GM23248 (cell line): ENCODE results near the gene SFRP5. TPM values are rescaled to one million over a fixed set of nuclear protein-coding genes. Genes with fewer than 3 reads are reported as not detected.

ENCODE experiments used
- DNase-seq: peaks from one replicate; pipeline ENCODE4 v3.0.0-alpha.2; 2015
- H2AFZ ChIP-seq: fragments of 200-600 bp; sonication (generic); 2 replicates; pipeline ENCODE4 v1.6.1; 2016; ENCODE audit warnings: antibody characterized with exemption
- H3F3A ChIP-seq: fragments of 200-600 bp; sonication (generic); 2 replicates; pipeline ENCODE4 v1.6.1; 2016; ENCODE audit warnings: mild to moderate bottlenecking, antibody characterized with exemption, mixed run types; ENCODE audit not compliant: insufficient read depth
- H3K27ac ChIP-seq: fragments of 200-600 bp; sonication (generic); 2 replicates; pipeline ENCODE4 v1.5.1; 2016; ENCODE audit warnings: mild to moderate bottlenecking
- H3K27me3 ChIP-seq: fragments of 200-600 bp; sonication (generic); replicated peaks from 2 replicates; pipeline ENCODE4 v1.6.1; 2016; ENCODE audit warnings: mild to moderate bottlenecking; ENCODE audit not compliant: insufficient read depth
- H3K36me3 ChIP-seq: fragments of 200-600 bp; sonication (generic); 2 replicates; pipeline ENCODE4 v1.6.1; 2016; ENCODE audit warnings: low read depth, mild to moderate bottlenecking
- H3K4me1 ChIP-seq: fragments of 200-600 bp; sonication (generic); 2 replicates; pipeline ENCODE4 v1.6.1; 2016; ENCODE audit warnings: mild to moderate bottlenecking; ENCODE audit not compliant: insufficient read depth
- H3K4me2 ChIP-seq: fragments of 200-600 bp; sonication (generic); one replicate; pipeline ENCODE4 v1.6.1; 2016; ENCODE audit warnings: mild to moderate bottlenecking; ENCODE audit not compliant: unreplicated experiment
- H3K4me3 ChIP-seq: fragments of 200-600 bp; sonication (generic); 2 replicates; pipeline ENCODE4 v1.5.1; 2016; ENCODE audit warnings: mild to moderate bottlenecking
- H3K79me2 ChIP-seq: fragments of 200-600 bp; sonication (generic); 2 replicates; pipeline ENCODE4 v1.6.1; 2016; ENCODE audit warnings: mild to moderate bottlenecking; ENCODE audit not compliant: insufficient read depth
- H3K9ac ChIP-seq: fragments of 200-600 bp; sonication (generic); 2 replicates; pipeline ENCODE4 v1.6.1; 2016; ENCODE audit warnings: mild to moderate bottlenecking
- H3K9me2 ChIP-seq: fragments of 200-600 bp; sonication (generic); 2 replicates; pipeline ENCODE4 v1.6.1; 2016; ENCODE audit warnings: mixed run types, mild to moderate bottlenecking, moderate library complexity; ENCODE audit not compliant: insufficient read depth
- H3K9me3 ChIP-seq: fragments of 200-600 bp; sonication (generic); one replicate; pipeline ENCODE4 v1.6.1; 2017; ENCODE audit warnings: low read depth
- H4K20me1 ChIP-seq: fragments of 200-600 bp; sonication (generic); 2 replicates; pipeline ENCODE4 v1.6.0; 2016; ENCODE audit not compliant: insufficient read depth
- EZH2 ChIP-seq: fragments of 200-600 bp; sonication (generic); IDR thresholded peaks from 2 replicates; pipeline ENCODE4 v1.6.1; 2018; ENCODE audit warnings: antibody characterized with exemption, mild to moderate bottlenecking; ENCODE audit not compliant: insufficient read depth, poor library complexity, severe bottlenecking
- EZH2phosphoT487 ChIP-seq: fragments of 200-600 bp; sonication (generic); IDR thresholded peaks from 2 replicates; pipeline ENCODE4 v1.6.1; 2018; ENCODE audit warnings: antibody characterized with exemption, moderate library complexity, mild to moderate bottlenecking, low read depth; ENCODE audit not compliant: insufficient read depth
- WGBS, 2 experiments: methylation state at CpG; one replicate each; pipeline ENCODE4 v1.1.6; 2015 to 2017; ENCODE audit warnings: low lambda C conversion rate in 2 of 2, low coverage in 1 of 2; ENCODE audit errors: missing lambda C conversion rate in 2 of 2; 5-methylcytosine and 5-hydroxymethylcytosine counted together
- in situ Hi-C: fragments of 300-500 bp; cut with MboI; formaldehyde crosslinking; loops from 2 replicates; pipeline ENCODE4 v1.15.0; 2020
- polyA plus RNA-seq: library from polyadenylated mRNA; unstranded; fragments of >200 nt; fragmentation: Nextera tagmentation; extraction: Ambion mirVana; gene quantifications from 2 replicates; pipeline ENCODE4 v1.2.1, GENCODE V29; 2016
- total RNA-seq: library from RNA; depleted of rRNA; stranded (reverse); fragments of >200 nt; shearing (Covaris generic); gene quantifications from 2 replicates; pipeline ENCODE4 v1.2.3, GENCODE V29; 2014

SFRP5 gene
- total and polyA plus RNA-seq, 2 experiments from 2014 or later, result not detected

GRCh38 chr10:97734021-97734420 is 37.8 kb downstream of the SFRP5 start:
- H2AFZ ChIP-seq, result no peak overlapping the region
- H3K79me2 ChIP-seq, result peaks cover 19% of the 10 kb centered on the region
- H3F3A ChIP-seq, result peaks cover 6% of the 10 kb centered on the region; the same call in 1 of the 2 replicates
- in situ Hi-C loops, result no loop called here
- no peak overlapping the region for H3K4me3 ChIP-seq
- H4K20me1 ChIP-seq, result no peaks in the 10 kb centered on the region
- H3K27ac ChIP-seq, result no peak overlapping the region
- H3K9me3 ChIP-seq, result no peaks in the 10 kb centered on the region
- H3K27me3 ChIP-seq, result no peaks in the 10 kb centered on the region
- TF ChIP-seq EZH2phosphoT487 (no peak), EZH2 (no peak)
- H3K9ac ChIP-seq, result no peak overlapping the region
- WGBS, 2 experiments, result 77 to 81% methylated on average over 6 of the region's 6 CpGs
- no peak for DNase-seq
- no peaks in the 10 kb centered on the region for H3K9me2 ChIP-seq
- H3K36me3 ChIP-seq, result no peaks in the 10 kb centered on the region
- no peak overlapping the region for H3K4me2 ChIP-seq
- peaks cover 11% of the 10 kb centered on the region for H3K4me1 ChIP-seq

DNA sequence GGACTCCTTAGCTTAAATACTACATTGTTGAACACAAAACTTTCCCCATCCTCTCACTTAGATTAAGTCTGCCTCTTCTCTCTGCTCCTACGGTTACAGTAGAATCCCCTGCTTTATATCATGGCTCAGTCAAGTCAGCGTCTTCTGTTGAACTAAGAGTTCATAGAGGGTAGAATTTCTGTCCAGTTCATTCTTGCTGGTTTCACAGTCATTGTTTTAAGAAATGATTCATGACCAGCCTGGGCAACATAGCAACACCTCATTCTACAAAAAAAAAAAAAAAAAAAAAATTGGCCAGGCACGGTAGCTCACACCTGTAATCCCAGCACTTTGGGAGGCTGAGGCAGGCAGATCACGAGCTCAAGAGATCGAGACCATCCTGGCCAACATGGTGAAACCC is 38.5 kb downstream of the SFRP5 start:
- H3K79me2 ChIP-seq, result peaks cover 12% of the 10 kb centered on the region
- WGBS, 2 experiments, result 87 to 91% methylated on average over 5 of the region's 5 CpGs
- no peak overlapping the region for H2AFZ ChIP-seq
- H3K4me1 ChIP-seq, result peaks cover 5% of the 10 kb centered on the region
- DNase-seq, result no peak
- no peaks in the 10 kb centered on the region for H3K27me3 ChIP-seq
- TF ChIP-seq EZH2phosphoT487 (no peak), EZH2 (no peak)
- H3F3A ChIP-seq, result peaks cover 6% of the 10 kb centered on the region; the same call in 1 of the 2 replicates
- no peaks in the 10 kb centered on the region for H3K9me2 ChIP-seq
- no peak overlapping the region for H3K4me3 ChIP-seq
- no peak overlapping the region for H3K9ac ChIP-seq
- no peaks in the 10 kb centered on the region for H3K36me3 ChIP-seq
- no peak overlapping the region for H3K27ac ChIP-seq
- H4K20me1 ChIP-seq, result no peaks in the 10 kb centered on the region
- in situ Hi-C loops, result no loop called here
- no peaks in the 10 kb centered on the region for H3K9me3 ChIP-seq
- no peak overlapping the region for H3K4me2 ChIP-seq

DNA sequence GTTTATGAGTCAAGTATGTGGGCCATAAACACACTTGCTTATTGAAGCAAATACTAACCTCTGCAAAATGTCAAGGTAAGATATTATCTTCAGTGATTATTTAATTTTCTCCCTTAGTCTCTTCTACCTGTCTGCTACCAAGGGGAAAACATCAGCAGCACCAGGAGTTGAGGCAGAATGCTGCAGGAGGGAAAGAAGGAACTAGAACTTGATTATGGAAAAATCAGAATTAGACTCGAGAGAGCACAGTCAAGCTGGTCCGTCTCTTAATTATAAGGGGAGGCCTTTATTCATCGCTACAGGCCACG is 39.8 kb downstream of the SFRP5 start:
- no peak overlapping the region for H3K27ac ChIP-seq
- no peaks in the 10 kb centered on the region for H3K79me2 ChIP-seq
- 57% methylated on average over 4 of the region's 4 CpGs for WGBS, 2 experiments
- H3K9ac ChIP-seq, result no peak overlapping the region
- no peaks in the 10 kb centered on the region for H4K20me1 ChIP-seq
- TF ChIP-seq EZH2 (no peak), EZH2phosphoT487 (no peak)
- H3K4me2 ChIP-seq, result no peak overlapping the region
- H3K4me3 ChIP-seq, result no peak overlapping the region
- H3F3A ChIP-seq, result peaks cover 9% of the 10 kb centered on the region
- H3K9me2 ChIP-seq, result no peaks in the 10 kb centered on the region
- H3K4me1 ChIP-seq, result peaks cover 5% of the 10 kb centered on the region
- H3K27me3 ChIP-seq, result no peaks in the 10 kb centered on the region
- H3K36me3 ChIP-seq, result no peaks in the 10 kb centered on the region
- H2AFZ ChIP-seq, result no peak overlapping the region
- no peak for DNase-seq
- in situ Hi-C loops, result no loop called here
- H3K9me3 ChIP-seq, result no peaks in the 10 kb centered on the region

DNA sequence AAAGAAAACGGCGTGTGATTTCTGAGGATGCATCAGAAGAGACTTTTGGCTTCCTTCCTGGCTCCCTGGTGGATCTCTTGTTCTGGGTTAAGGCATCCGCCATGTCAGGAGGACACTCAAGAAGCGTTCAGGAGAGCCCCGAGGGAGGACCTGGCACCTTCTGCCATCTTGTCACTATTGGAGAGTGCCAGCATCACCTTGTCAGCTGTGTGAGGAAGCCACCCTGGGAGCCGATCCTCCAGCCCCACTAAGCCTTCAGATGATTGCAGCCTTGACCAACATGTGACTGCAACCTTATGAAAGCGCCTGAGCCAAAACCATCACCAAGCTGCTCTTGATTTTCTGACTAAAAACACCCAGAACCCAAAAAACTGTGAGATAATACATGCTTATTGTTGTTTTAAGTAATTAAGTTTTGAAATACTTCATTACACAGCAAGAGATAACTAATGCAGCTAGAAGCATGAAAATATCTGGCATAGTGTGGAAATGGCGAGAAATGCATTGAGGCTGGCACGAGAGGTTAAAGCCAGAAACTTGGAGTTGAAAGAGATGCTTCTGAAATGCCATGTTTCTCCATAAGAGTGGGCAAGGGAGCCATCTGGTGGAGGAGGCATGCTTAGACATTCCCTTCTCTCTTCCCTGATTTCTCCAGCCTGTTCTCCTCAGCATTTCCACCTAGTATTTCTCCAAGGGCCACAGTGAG is 40.3 kb downstream of the SFRP5 start:
- Histone ChIP-seq H3K9me3 (no peaks in the 10 kb centered on the region), H3K27me3 (no peaks in the 10 kb centered on the region), H3K79me2 (no peaks in the 10 kb centered on the region), H3K4me2 (no peak overlapping the region), H3F3A (peaks cover 12% of the 10 kb centered on the region), H3K4me1 (peaks cover 8% of the 10 kb centered on the region), H3K9ac (no peak overlapping the region), H3K9me2 (no peaks in the 10 kb centered on the region), H2AFZ (no peak overlapping the region), H3K36me3 (no peaks in the 10 kb centered on the region), H3K4me3 (no peak overlapping the region), H4K20me1 (no peaks in the 10 kb centered on the region), H3K27ac (no peak overlapping the region)
- in situ Hi-C loops, result no loop called here
- DNase-seq, result peak; percentile 89
- WGBS, 2 experiments, result 54 to 56% methylated on average over 9 of the region's 9 CpGs
- TF ChIP-seq EZH2 (no peak), EZH2phosphoT487 (no peak)

GRCh38 chr10:97729014-97729413 is 42.8 kb downstream of the SFRP5 start:
- Histone ChIP-seq H3K27me3 (no peaks in the 10 kb centered on the region), H3K27ac (no peak overlapping the region), H3K9me3 (no peaks in the 10 kb centered on the region), H3K36me3 (no peaks in the 10 kb centered on the region), H3K9ac (no peak overlapping the region), H3K4me3 (no peak overlapping the region), H3K79me2 (no peaks in the 10 kb centered on the region), H2AFZ (no peak overlapping the region), H3K9me2 (no peaks in the 10 kb centered on the region), H4K20me1 (no peaks in the 10 kb centered on the region), H3K4me2 (no peak overlapping the region), H3K4me1 (peaks cover 19% of the 10 kb centered on the region), H3F3A (peaks cover 23% of the 10 kb centered on the region)
- TF ChIP-seq EZH2 (no peak), EZH2phosphoT487 (no peak)
- no peak for DNase-seq
- WGBS, 2 experiments, result 88 to 91% methylated on average over 5 of the region's 5 CpGs
- in situ Hi-C loops, result no loop called here
